MM.1S (cell line): ENCODE results near the gene IGSF9B.

Experiments used
- EZH2 ChIP-seq: fragments of 300-600 bp; sonication (generic); optimal IDR thresholded peaks from 2 replicates; pipeline ENCODE3; 2017; ENCODE audit warnings: low read depth, mild to moderate bottlenecking, antibody characterized with exemption, low read length, mixed read lengths
- EZH2phosphoT487 ChIP-seq: fragments of 300-600 bp; sonication (generic); IDR thresholded peaks from 2 replicates; pipeline ENCODE4 v1.6.1; 2018; ENCODE audit warnings: antibody characterized with exemption, low read length
- TF ChIP-seq, protein P1 (sequence below): fragments of 300-600 bp; sonication (generic); IDR thresholded peaks from 2 replicates; pipeline ENCODE4 v1.5.1; 2016; ENCODE audit warnings: antibody characterized with exemption, low read length, mixed read lengths

DNA sequence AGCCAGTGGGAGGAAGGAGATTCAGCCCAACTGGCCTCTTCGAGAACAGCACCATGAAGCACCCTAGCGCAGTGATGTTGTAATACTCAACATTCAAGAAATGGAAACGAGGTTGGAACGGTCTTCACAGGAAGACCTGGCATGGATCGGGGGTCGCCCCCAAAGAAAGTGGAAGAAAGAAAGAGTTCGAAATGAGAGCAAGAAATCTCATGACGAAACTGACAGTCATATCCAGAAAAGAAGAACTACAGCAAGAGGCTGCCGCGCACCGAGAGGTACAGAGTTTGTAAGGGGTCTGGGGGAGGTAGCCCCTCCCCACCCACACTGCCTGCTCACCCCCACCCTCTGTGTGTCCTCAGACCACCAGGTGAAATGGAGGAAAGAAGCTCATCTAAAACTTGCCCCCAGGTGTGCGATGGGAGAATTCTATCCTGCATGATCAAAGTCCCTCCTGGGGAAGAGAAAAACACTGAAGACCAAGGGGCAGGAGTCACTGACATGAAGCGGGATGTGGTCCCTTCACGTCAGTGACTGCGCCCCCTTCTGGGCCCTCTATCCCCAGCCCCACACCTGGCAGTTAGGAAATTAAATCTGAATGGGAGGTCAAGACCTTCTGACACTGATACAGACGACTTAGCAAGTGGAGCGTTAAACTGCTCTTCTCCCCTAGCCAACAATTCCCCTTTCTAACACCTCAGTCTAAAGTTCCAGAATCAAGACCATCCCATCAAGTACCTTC, 58.6 kb downstream of the IGSF9B start:
- TF ChIP-seq, protein P1, sequence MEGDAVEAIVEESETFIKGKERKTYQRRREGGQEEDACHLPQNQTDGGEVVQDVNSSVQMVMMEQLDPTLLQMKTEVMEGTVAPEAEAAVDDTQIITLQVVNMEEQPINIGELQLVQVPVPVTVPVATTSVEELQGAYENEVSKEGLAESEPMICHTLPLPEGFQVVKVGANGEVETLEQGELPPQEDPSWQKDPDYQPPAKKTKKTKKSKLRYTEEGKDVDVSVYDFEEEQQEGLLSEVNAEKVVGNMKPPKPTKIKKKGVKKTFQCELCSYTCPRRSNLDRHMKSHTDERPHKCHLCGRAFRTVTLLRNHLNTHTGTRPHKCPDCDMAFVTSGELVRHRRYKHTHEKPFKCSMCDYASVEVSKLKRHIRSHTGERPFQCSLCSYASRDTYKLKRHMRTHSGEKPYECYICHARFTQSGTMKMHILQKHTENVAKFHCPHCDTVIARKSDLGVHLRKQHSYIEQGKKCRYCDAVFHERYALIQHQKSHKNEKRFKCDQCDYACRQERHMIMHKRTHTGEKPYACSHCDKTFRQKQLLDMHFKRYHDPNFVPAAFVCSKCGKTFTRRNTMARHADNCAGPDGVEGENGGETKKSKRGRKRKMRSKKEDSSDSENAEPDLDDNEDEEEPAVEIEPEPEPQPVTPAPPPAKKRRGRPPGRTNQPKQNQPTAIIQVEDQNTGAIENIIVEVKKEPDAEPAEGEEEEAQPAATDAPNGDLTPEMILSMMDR = no peak
- no peak for TF ChIP-seq EZH2
- TF ChIP-seq EZH2phosphoT487 = no peak
